GM12872 (cell line): ENCODE results near the gene PPIB.

ENCODE experiments used
- TF ChIP-seq, protein P1 (sequence below): IDR thresholded peaks from 3 replicates; pipeline ENCODE4 v1.5.1; 2011; ENCODE audit warnings: low read depth, mild to moderate bottlenecking, low read length, moderate library complexity; ENCODE audit not compliant: insufficient read depth

PPIB gene

DNA sequence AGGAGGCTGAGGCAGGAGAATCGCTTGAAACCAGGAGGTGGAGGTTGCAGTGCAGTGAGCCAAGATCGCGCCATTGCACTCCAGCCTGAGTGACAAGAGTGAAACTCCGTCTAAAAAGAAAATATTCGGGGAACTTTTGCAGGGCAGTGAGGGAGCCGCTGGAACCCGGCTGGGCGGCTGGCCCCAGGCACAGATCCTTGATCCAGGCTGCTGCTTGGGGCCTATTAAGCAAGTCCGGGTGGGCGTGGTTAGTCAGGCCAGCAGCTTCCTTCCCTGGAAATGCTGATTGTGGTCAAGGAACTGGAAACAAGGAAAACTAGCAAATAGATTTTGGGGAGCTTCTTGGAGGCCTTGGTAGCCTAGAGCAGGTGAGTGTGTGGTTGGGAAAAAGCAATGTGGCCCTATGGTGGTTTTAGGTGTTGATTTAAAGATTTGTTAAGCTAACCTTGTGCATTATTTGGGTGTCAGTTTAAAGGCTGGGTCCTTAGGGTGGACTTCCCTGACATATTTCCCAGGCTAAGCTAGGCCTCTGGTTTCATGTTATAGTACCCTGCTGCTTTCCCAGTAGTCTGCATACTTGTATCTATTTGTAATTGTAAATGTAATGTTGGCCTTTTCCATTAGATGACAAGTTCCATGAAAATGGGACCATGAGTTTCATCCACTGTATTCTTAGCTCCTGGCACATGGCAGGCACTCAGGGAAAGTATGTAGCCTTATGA, 29.0 kb downstream of the PPIB start:
- TF ChIP-seq, protein P1, sequence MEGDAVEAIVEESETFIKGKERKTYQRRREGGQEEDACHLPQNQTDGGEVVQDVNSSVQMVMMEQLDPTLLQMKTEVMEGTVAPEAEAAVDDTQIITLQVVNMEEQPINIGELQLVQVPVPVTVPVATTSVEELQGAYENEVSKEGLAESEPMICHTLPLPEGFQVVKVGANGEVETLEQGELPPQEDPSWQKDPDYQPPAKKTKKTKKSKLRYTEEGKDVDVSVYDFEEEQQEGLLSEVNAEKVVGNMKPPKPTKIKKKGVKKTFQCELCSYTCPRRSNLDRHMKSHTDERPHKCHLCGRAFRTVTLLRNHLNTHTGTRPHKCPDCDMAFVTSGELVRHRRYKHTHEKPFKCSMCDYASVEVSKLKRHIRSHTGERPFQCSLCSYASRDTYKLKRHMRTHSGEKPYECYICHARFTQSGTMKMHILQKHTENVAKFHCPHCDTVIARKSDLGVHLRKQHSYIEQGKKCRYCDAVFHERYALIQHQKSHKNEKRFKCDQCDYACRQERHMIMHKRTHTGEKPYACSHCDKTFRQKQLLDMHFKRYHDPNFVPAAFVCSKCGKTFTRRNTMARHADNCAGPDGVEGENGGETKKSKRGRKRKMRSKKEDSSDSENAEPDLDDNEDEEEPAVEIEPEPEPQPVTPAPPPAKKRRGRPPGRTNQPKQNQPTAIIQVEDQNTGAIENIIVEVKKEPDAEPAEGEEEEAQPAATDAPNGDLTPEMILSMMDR, result no peak

DNA sequence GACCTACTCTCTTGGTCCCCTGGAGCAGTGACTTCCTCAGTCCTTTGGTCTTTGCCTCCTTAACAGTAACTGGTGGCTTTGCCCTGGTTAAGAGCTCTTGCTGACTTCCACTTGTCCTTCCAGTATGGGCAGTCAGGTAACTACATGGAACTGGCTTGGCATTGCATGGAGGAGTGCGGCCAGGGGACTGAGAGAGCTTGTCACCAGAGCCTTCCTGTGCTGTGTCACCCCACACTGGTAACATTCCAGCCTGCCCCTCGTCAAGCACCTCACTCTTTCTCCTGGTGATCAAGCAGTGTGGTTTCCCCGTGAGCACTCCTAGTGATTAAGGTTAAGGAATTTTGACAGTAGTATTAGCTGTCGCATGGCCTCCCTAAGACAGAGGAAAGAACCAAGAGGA, 30.6 kb downstream of the PPIB start:
- TF ChIP-seq, protein P1, result no peak

DNA sequence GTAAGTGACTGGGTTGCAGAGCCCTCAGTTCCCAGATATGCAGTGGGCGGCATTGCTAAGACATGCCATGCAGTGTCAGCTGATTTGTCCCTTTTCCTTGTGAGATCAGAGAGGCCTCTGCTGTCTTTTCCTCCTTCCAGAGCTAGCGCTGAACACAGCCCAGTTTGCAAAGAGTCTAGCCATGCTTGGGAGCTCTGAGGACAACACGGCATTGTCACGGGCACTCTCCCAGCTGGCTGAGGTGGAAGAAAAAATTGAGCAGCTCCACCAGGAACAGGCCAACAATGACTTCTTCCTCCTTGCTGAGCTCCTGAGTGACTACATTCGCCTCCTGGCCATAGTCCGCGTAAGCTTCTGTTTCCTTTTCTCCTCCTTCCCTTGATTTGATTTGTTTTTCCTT, 31.3 kb downstream of the PPIB start:
- TF ChIP-seq, protein P1, result no peak

DNA sequence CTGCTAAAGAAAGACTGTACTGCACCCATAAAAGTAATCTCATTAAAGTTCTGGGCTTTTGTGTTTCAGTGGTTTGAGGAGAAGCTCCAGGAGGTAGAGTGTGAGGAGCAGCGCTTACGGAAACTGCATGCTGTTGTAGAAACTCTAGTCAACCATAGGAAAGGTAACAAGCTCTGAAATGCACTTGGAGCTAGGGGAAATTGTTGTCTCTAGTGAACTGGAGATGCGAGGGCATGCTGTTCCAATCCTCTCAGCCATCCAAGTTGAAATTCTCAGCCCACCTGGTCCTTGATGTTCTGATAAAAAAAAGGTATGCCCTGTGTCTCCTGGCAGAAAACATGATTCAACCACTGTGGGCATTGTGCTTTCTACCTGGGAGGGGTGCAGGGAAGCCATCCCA, 32.7 kb downstream of the PPIB start:
- TF ChIP-seq, protein P1, result no peak

DNA sequence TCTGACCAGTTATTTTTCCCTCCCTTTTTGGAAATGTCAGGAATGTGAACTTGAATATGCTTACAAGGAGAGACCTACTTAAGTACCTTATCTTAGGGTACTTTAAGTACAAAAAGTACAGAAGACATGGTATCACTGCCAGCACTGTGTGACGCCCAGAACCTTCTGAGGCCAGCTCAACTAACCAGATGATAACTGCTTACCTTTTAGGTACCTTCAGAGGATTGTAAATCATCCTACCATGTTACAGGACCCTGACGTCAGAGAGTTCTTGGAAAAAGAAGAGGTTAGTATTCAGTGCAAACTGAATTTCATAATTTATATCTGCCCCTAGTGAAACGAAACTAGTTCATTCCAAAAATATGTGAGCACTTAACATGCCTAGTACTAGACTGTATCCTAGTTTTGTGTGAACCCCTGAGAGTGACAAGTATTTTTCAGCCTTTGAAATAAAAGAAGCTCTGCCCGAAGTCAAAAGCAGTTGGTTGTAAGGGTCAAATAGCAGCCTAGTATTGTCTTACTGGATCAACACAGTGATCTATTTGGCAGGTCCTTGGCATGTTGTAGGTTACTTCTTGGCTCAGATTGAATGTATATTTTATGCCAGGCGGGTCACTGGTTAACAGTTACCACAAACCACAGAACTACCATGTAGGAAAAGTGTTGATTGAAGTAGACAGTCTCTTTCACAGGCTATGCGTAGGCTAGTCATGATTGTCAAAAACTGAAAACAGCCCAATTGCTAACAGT, 35.1 kb downstream of the PPIB start:
- TF ChIP-seq, protein P1, result no peak

DNA sequence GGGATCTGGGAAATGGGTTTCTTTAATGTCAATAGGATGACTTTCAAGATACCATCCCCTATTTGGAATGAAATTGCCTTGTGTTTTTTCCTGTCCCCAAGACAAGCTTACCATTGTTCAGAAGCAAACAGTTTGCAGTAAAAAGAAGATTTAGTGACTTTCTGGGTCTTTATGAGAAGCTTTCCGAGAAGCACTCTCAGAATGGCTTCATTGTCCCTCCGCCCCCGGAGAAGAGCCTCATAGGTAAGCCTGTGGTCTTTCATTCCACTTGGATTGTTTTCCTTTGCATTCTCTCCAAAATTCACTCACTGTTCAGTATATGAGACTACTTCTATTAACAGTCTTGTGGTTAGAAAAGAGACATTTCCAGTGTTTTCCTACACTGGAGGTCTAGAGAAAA, 36.8 kb downstream of the PPIB start:
- TF ChIP-seq, protein P1, result no peak

DNA sequence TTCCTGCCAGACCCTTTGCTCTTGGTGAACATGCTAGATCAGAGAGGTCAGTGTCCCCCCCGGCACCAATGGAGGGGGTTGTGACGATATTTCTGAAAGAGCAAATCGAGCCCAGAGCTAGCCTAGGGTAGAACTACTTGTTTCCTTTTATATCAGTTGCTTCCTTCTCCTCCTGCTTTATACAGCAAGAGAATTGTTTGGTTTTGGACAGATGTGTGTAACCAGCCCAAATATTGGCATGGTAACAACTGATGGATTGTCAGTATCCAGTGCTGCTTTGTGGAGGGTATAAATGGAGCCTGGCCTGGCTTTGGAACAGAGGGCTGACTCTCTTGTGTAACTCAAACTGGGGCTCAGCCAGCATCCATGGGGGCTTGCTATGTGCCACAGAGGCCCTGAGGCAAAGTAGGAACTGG, 39.9 kb downstream of the PPIB start:
- TF ChIP-seq, protein P1, result no peak
